HG02981 (cell line): ENCODE results near the gene NQO2.

Source experiments
- ATAC-seq: cut with Tn5 transposase; IDR thresholded peaks from one replicate; pipeline ENCODE4 v1.9.1; 2021; ENCODE audit warnings: mild to moderate bottlenecking, moderate library complexity; ENCODE audit not compliant: unreplicated experiment

NQO2 gene

GRCh38 chr6:2999618-3000557 is at the start of gene NQO2:
Gene NQO2, plus strand, starts transcription at chr6:2999894. Its CDS starts 6,659 bp downstream, at chr6:3006553.
- peak; percentile 67 for ATAC-seq

GRCh38 chr6:2950713-2951112 is 49.0 kb upstream of the NQO2 start:
- ATAC-seq, result no peak

- ATAC-seq, result no peak
Measured at GRCh38 chr6:2951728-2952127, 48.0 kb upstream of the NQO2 start.

- ATAC-seq, result peak; percentile 87
Measured at GRCh38 chr6:2952557-2953095, 47.1 kb upstream of the NQO2 start.

GRCh38 chr6:2953098-2953497 is 46.6 kb upstream of the NQO2 start:
- ATAC-seq, result no peak

- ATAC-seq, result no peak
Measured at GRCh38 chr6:2956930-2957685, 42.6 kb upstream of the NQO2 start.

GRCh38 chr6:2957696-2958330 is 41.9 kb upstream of the NQO2 start:
- no peak for ATAC-seq

GRCh38 chr6:2958331-2958711 is 41.4 kb upstream of the NQO2 start:
- ATAC-seq, result no peak

GRCh38 chr6:2958776-2959175 is 40.9 kb upstream of the NQO2 start:
- ATAC-seq, result no peak

- no peak for ATAC-seq
Measured at GRCh38 chr6:2959909-2960719, 39.6 kb upstream of the NQO2 start.

GRCh38 chr6:2960935-2961334 is 38.8 kb upstream of the NQO2 start:
- no peak for ATAC-seq

GRCh38 chr6:2961506-2961905 is 38.2 kb upstream of the NQO2 start:
- ATAC-seq, result no peak

GRCh38 chr6:2962004-2962403 is 37.7 kb upstream of the NQO2 start:
- no peak for ATAC-seq

- no peak for ATAC-seq
Measured at GRCh38 chr6:2962636-2963035, 37.1 kb upstream of the NQO2 start.

GRCh38 chr6:2963756-2964155 is 35.9 kb upstream of the NQO2 start:
- no peak for ATAC-seq

GRCh38 chr6:2964793-2965505 is 34.7 kb upstream of the NQO2 start:
- ATAC-seq, result no peak

GRCh38 chr6:2966347-2966746 is 33.3 kb upstream of the NQO2 start:
- no peak for ATAC-seq

- ATAC-seq, result no peak
Measured at GRCh38 chr6:2967936-2968335, 31.8 kb upstream of the NQO2 start.

GRCh38 chr6:2968600-2969135 is 31.0 kb upstream of the NQO2 start:
- no peak for ATAC-seq

- no peak for ATAC-seq
Measured at GRCh38 chr6:2969549-2969948, 30.1 kb upstream of the NQO2 start.
